Measurements from ENCODE around the gene ZBTB20.

Gene ZBTB20

GRCh38 chr3:115004201-115005140 lies 142.6 kb downstream of the ZBTB20 start:
- no peak overlapping the region for H3K4me3 ChIP-seq (ENCODE audit: low read depth, low read length)
- no peak for TF ChIP-seq CTCF (IDR thresholded peaks at IDR 0.05; ENCODE audit: low read depth, low read length, missing control alignments)
- no peak for DNase-seq (ENCODE audit: low read depth)

- no peak for TF ChIP-seq CTCF (IDR thresholded peaks at IDR 0.05; ENCODE audit: low read depth, low read length, missing control alignments)
- H3K4me3 ChIP-seq (ENCODE audit: low read depth, low read length), result no peak overlapping the region
- no peak for DNase-seq (ENCODE audit: low read depth)
Measured at GRCh38 chr3:114998971-114999579, 148.0 kb downstream of the ZBTB20 start.

- no peak for TF ChIP-seq CTCF (IDR thresholded peaks at IDR 0.05; ENCODE audit: low read depth, low read length, missing control alignments)
- DNase-seq (ENCODE audit: low read depth), result no peak
- no peak overlapping the region for H3K4me3 ChIP-seq (ENCODE audit: low read depth, low read length)
Measured at GRCh38 chr3:114994554-114995341, 152.3 kb downstream of the ZBTB20 start.

- no peak for TF ChIP-seq CTCF (IDR thresholded peaks at IDR 0.05; ENCODE audit: low read depth, low read length, missing control alignments)
- no peak for DNase-seq (ENCODE audit: low read depth)
- no peak overlapping the region for H3K4me3 ChIP-seq (ENCODE audit: low read depth, low read length)
Measured at GRCh38 chr3:114985776-114986175, 161.3 kb downstream of the ZBTB20 start.

- TF ChIP-seq CTCF (IDR thresholded peaks at IDR 0.05; ENCODE audit: low read depth, low read length, missing control alignments), result no peak
- H3K4me3 ChIP-seq (ENCODE audit: low read depth, low read length), result no peak overlapping the region
- no peak for DNase-seq (ENCODE audit: low read depth)
Measured at GRCh38 chr3:114983248-114983647, 163.8 kb downstream of the ZBTB20 start.

- DNase-seq (ENCODE audit: low read depth), result no peak
- H3K4me3 ChIP-seq (ENCODE audit: low read depth, low read length), result no peak overlapping the region
- TF ChIP-seq CTCF (IDR thresholded peaks at IDR 0.05; ENCODE audit: low read depth, low read length, missing control alignments), result no peak
Measured at GRCh38 chr3:114974387-114974786, 172.7 kb downstream of the ZBTB20 start.

Measured in GM12864 (cell line).